HG03159 (cell line): Measurements from ENCODE around the gene CRY1.
"Not testable (repeated sequence)": the region's sequence is repeated elsewhere in the genome, so short reads cannot be mapped to it uniquely, and the experiment has no call there.

ENCODE experiments used
- ATAC-seq: cut with Tn5 transposase; IDR thresholded peaks from one replicate; pipeline ENCODE4 v1.9.1; 2021; ENCODE audit warnings: mild to moderate bottlenecking, moderate library complexity; ENCODE audit not compliant: unreplicated experiment

Gene CRY1

DNA sequence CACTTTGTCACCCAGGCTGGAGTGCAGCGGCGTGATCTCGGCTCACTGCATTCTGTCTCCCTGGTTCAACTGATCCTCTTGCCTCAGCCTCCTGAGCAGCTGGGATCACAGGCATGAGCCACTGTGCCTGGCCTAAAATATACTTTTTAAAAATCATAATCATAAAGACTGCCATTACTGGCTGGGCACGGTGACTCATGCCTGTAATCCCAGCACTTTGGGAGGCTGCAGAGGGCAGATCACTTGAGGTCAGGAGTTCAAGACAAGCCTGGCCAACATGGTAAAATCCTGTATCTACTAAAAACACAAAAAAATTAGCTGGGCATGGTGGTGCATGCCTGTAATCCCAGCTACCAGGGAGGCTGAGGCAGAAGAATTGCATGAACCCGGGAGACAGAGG lies 20.1 kb downstream of the CRY1 start:
- ATAC-seq: not testable (repeated sequence)

DNA sequence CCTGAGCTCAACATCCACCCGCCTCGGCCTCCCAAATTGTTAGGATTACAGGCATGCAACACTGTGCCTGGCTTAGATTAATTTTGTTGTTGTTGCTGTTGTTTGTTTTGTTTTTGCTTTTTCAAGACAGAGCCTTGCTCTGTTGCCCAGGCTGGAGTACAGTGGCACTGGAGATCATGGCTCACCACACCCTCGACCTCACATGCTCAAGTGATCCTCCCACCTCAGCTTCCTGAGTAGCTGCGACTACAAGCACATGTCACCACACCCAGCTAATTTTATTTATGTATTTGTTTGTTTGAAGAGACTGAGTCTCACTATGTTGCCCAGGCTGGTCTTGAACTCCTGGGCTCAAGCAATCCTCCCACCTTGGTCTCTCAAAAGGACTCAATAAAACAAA lies 26.7 kb downstream of the CRY1 start:
- no peak for ATAC-seq

- ATAC-seq: no peak
These were observed 28.7 kb downstream of the CRY1 start for GRCh38 chr12:107064687-107065086.

DNA sequence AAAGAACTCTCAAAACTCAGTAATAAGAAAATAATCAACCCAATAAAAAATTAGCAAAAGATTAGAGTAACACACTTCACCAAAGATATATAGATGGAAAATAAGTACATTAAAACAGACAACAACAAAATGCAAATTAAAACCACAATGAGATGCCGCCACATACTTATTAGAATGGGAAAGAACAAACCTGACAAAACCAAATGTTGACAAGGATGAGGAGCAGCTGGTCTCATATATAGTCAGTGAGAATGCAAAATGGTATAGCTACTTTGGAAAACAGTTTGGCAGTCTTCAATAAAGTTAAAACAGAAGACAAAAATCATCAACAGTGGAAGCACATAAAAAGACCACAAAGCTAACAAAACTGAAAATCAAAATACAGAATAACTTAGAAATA lies 29.1 kb downstream of the CRY1 start:
- no peak for ATAC-seq

DNA sequence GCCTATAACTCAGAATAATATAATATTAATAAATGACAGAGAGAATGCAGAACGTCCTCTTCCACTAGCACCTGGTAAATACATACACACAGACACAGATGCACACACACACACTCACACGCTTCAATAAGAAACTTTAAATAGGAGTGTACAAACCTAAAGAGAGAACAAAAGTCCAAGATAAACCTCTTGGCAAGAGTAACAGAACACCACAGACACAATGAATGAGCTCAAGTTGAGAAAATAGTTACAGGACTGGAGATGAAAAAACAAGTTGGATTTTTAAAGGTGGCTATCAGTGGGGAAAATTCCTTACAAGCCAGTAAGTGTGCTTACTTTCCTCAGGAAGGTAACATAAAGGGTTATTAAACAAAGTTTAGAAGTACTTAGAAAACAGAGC lies 35.2 kb downstream of the CRY1 start:
- no peak for ATAC-seq

GRCh38 chr12:107057071-107057834 lies 36.1 kb downstream of the CRY1 start:
- no peak for ATAC-seq

DNA sequence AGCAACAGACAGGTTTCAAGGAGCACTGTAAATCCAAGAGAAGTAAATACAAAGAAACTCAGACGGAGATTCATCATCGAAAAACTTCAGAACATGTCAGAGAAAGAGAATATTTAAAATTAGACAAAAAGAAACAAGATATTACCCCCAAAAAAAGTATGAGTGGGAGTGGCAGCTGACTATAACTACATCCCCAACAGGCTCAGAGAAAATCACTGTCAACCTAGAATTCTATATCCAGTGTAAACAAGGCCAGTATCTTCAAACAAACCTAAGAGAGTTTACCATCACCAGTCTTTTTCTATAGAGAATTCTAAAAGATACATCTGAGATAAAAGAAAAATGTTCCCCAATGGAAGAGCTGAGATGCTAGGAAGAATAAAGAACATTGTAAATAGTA lies 39.6 kb downstream of the CRY1 start:
- no peak for ATAC-seq

DNA sequence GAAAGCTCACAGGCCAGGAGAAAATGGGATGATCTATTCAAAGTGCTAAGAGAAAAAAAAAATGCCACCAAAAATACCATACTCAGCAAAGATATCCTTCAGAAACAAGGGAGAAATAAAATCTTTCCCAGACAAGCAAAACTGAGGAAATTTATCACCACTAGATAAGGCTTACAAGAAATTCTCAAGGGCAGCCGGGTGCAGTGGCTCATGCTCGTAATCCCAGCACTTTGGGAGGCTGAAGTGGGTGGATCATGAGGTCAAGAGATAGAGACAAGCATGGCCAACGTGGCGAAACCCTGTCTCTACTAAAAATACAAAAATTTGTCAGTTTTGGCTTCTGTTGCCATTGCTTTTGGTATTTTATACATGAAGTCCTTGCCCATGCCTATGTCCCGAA lies 48.2 kb downstream of the CRY1 start:
- ATAC-seq: no peak

- ATAC-seq: no peak
These were observed 50.5 kb downstream of the CRY1 start for GRCh38 chr12:107042801-107043200.

- no peak for ATAC-seq
These were observed 57.6 kb downstream of the CRY1 start for GRCh38 chr12:107035733-107036132.

DNA sequence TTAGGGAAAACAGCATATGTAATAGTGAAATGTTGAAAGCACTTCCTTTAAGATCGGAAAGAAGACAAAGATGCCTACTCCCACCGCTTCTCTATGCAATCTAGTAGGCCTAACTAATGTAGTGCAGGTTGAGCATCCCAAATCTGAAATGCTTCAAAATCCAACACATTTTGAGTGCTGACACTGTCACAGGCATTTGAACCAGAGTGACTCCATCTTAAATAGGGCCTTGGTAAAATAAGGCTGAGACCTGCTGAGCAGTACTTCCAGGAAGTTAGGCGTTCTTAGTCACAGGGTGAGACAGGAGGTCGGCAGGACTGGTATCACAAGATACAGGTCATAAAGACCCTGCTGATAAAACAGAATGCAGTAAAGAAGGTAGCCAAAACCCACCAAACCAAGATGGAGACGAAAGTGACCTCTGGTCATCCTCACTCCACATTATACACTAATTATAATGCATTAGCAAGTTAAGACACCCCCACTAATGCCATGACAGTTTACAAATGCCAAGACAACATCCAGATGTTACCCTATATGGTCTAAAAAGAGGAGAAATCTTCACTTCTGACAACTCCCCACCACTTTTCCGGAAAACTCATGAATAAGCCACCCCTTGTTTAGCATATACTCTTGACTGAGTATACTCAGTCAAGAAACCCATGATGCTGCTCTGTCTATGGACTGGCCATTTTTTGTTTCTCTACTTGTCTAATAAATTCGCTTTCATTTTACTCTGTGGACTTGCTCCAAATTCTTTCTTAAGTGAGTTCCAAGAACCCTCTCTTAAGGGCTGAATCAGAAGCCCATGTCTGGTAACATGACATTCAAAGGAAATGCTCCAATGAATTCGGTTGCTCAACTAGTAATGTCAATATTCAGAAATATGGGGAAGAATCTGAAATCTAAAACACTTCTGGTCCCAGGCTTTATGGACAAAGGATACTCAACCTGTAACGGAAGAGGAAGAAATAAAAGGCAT lies 59.3 kb downstream of the CRY1 start:
- no peak for ATAC-seq

DNA sequence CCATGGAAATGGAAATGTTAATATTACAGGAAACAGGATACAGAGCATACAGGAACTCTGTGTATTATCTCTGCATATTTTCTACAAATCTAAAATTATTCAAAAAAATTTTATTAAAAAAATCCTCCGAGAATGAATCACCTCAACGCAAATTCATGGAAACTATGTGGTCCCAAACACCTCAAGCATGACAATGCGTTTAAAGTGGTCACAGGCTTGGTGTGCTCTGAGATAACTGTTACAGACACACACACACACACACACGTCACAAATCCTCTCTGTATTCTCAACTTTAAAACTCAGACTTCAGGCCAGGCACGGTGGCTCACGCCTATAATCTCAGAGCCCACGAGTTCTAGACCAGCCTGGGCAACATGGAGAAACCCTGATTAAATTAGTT lies 61.1 kb downstream of the CRY1 start:
- no peak for ATAC-seq

GRCh38 chr12:107031061-107031460 lies 62.3 kb downstream of the CRY1 start:
- ATAC-seq: no peak

DNA sequence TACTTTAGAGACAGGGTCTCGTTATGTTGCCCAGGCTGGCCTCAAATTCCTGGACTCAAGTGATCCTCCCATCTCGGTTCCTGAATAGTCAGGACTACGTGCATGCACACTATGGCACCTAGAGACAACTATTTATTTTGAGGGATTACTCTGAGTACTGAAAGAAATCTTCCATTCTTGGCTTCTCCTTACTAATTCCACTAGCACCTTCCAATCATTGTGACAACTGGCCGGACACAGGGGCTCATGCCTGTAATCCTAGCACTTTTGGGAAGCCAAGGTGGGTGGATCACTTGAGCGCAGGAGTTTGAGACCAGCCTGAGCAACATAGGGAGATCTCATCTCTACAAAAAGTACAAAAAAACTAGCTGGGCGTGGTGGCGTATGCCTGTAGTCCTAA lies 64.3 kb downstream of the CRY1 start:
- ATAC-seq: no peak

DNA sequence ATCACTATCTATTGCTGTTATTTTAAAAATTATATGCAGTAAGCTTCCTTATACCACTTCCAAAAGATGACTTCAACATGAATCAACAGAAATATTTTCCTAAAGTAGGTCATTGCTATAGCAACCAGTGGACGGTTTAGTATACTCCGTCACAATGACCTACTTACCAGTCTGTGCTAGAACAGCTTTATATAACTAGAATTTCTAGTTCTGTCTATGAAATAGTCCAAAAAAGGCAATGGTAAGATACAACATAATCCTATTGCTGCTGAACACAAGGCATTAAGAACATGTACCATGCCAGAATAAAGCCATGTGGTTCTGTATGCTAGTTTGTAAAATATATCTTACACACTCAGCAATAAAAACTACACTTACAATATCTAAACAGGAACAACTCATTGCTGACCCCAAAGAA lies 65.7 kb downstream of the CRY1 start:
- no peak for ATAC-seq

DNA sequence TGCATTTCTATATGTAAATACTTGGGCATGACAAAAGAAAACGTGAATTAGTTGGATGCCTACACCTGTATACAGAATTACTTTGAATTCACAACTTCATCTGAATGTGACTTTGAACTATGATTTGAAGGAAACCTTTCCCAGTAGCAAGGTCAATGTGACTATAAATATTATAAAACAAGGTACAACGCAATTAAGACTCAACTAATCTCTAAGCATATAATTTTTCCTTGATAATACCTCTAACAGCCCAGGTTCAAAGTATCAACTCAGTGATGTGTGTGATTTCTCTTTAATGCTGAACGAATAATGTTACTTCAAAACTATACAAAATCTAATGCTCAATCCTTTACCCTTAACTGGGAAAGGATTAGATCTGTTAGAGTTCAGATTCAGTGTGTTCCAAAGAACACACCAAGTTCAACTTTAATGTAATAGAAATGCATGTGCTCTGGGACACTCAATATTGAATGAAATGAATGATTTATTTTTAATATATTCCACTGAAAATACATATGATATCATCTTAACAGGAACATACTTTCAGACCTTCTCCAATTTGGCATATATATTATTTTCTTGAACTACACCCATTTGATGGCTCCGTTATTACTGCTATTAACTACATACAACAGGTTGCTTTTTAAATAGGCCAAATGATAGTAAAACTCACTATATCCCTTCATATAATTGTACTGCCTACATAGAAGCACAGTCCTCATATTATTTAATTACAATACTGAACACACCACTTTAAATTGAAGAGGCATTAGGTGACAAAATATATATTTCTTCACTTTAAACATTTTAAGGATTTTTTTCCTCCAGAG lies 66.3 kb downstream of the CRY1 start:
- no peak for ATAC-seq

- ATAC-seq: not testable (repeated sequence)
These were observed 67.0 kb downstream of the CRY1 start for GRCh38 chr12:107026356-107026755.

DNA sequence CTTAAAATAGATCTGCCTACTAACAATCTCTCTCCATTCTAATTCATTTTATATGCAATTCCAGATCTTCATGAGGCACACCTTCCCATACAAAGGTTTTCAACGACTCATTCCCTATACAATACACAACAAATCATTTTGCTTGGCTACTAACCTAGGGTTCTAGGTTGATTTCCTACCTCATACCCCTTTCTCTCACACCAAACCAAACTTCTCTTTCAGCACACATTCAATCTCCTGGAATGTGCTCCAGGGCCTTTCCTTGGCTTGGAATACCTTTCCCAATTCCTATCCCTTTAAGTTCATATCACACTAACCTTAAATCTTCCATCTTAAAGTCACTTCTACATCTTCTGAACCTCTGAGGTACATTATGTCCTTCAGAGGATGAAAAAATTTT lies 67.7 kb downstream of the CRY1 start:
- no peak for ATAC-seq

DNA sequence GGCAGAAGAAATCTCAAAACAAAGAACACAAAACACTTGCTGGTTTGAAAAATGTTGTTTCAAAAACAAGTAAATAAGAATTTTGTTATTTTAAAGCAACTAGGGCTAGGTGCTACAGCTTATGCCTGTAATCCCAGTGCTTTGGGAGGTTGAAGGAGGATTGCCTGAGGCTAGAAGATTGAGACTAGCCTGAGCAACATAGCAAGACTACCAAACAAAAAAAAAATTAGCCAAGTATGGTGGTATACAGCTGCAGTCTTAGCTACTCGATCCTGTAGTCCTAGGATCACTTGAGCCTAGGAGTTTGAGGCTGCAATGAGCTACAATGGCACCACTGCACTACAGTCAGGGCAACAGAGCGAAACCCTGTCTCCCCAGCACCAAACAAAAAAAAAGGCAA lies 73.8 kb downstream of the CRY1 start:
- ATAC-seq: no peak

DNA sequence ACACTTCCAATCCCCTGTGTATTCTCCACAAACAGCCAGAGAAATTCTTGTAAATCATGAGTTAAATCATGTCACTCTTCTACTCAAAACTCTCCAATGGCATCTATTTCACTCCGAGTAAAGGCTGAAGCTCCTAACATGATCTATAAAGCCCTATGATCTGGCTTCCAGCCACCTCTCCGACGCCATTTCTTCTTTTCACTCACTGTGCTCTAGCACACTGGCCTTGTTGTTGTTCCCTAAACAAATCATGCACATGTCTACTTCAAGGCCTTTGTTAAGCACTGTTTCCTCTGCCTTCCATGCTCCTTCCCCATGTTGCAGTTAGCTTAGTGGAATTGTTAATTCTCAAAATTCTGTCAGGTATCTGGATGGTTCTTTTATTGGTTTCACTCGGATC lies 76.3 kb downstream of the CRY1 start:
- no peak for ATAC-seq

DNA sequence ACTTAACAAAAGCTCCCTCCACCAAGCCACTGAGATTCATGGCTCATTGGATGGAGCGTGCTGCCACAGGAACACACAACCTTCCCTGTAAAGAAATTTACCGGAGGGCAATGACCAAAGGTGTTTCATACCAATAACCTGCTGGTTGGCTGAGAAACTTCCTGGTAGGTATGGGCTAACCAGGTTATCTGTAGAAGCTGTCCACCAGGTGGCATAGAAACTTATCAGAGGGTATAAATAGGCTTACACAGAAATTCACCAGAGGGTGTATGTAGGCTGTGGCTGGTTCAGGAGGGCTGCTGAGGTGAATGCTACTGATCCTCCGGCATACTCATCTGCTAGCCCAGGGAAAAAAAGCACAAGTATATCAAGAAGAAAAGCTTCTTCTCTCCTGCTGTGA lies 79.3 kb downstream of the CRY1 start:
- ATAC-seq: no peak
